Measurements from ENCODE around the gene MCC. TPM values are rescaled to one million over a fixed set of nuclear protein-coding genes. Genes with fewer than 3 reads are reported as not detected.

The MCC gene
- total RNA-seq, 1 experiment from 2014 or later = 7.6 TPM

DNA sequence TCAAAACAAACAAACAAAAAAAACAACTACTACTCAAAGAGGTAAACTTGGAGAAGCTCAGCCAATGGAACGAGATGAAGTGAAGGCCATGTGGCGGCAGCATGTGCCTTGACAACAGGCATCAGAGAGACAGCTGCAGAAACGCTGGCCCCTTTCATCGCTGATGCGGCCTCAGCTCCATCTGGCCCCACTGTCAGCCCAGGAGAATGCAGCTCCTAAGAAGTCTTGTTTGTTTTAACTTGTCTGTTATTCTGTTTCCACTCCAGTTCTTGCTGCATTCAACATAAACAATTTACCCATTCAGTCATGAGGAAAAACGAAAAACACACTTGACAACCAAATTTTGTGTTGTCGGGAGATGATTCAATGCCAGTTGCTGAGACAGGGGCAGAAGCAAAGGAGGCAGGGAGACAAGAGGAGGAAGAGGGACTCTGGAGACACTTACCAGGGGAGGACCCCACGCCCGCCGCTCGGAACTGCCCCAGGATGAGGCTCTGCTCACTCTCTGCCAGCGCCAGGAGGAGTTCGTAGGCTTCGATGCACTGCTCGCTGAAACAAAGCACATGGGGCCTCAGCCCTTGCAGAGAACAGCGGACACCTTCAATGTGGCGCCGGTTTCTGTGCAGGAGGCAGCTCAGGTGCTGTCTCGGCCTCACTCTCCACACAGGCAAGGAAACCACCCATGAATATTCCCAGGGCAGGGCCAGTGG is 420.5 kb downstream of the MCC start:
- H3T11ph ChIP-seq (ENCODE audit: low read length) = no peak overlapping the region
- DNase-seq = peak; percentile 24
- no peaks in the 10 kb centered on the region for H3K9me3 ChIP-seq (ENCODE audit: control insufficient read depth, low read depth, low read length)
- no peak overlapping the region for H2BK12ac ChIP-seq (ENCODE audit: insufficient read length, low read depth, low read length)
- no peak overlapping the region for H4K5ac ChIP-seq (ENCODE audit: insufficient read length, low read depth, low read length)
- H2BK5ac ChIP-seq (ENCODE audit: insufficient read length, low read length) = no peak overlapping the region
- H3K4me1 Mint-ChIP-seq = peaks cover 32 to 43% of the 10 kb centered on the region in 2 experiments
- H3K27ac Mint-ChIP-seq = no peak overlapping the region
- no peak overlapping the region for H3K4me2 ChIP-seq (ENCODE audit: insufficient read depth, insufficient read length, low read length)
- no peak overlapping the region for H3K23ac ChIP-seq (ENCODE audit: insufficient read length, low read depth, low read length)
- H3K79me1 ChIP-seq (ENCODE audit: insufficient read depth, low read depth, low read length, poor library complexity, severe bottlenecking) = no peaks in the 10 kb centered on the region
- no peak overlapping the region for H4K91ac ChIP-seq (ENCODE audit: insufficient read length, low read depth, low read length)
- H3K79me2 ChIP-seq (ENCODE audit: insufficient read depth, low read length) = no peaks in the 10 kb centered on the region
- H3K9ac ChIP-seq (ENCODE audit: extremely low read depth, insufficient read length, low read length) = no peak overlapping the region
- H4K20me1 ChIP-seq (ENCODE audit: control insufficient read depth, insufficient read depth, insufficient read length) = no peaks in the 10 kb centered on the region
- no peak overlapping the region for H2BK20ac ChIP-seq (ENCODE audit: low read depth, low read length, poor library complexity, severe bottlenecking)
- H3K36me3 Mint-ChIP-seq (ENCODE audit: insufficient read depth in 1 of 3, low read depth in 3 of 3) = peaks cover 6 to 24% (median 8%) of the 10 kb centered on the region in 3 experiments; a peak in 6 of 7 replicates
- peak overlapping the region; percentile 23; the same call in 1 of the 2 replicates for H3K14ac ChIP-seq (ENCODE audit: insufficient read depth, low read length)
- H2BK120ac ChIP-seq (ENCODE audit: low read depth, low read length, poor library complexity, severe bottlenecking) = no peak overlapping the region
- H3K23me2 ChIP-seq (ENCODE audit: insufficient read length, low read depth, low read length, poor library complexity, severe bottlenecking) = no peaks in the 10 kb centered on the region
- H3K27me3 Mint-ChIP-seq (ENCODE audit: low read depth) = peaks cover 21% of the 10 kb centered on the region
- H2BK15ac ChIP-seq (ENCODE audit: low read depth, low read length) = no peak overlapping the region
- H3K27me3 ChIP-seq (ENCODE audit: insufficient read depth, low read length) = no peaks in the 10 kb centered on the region
- no peak overlapping the region for H3K4me3 Mint-ChIP-seq
- H3K4me1 ChIP-seq (ENCODE audit: insufficient read depth, low read length) = peaks cover 8% of the 10 kb centered on the region; the same call in 1 of the 2 replicates
- no peaks in the 10 kb centered on the region for H3K9me3 Mint-ChIP-seq
- H2AK5ac ChIP-seq (ENCODE audit: insufficient read length, low read length) = no peak overlapping the region
- H3K27ac ChIP-seq (ENCODE audit: insufficient read length, low read depth, low read length) = no peak overlapping the region
- H3K18ac ChIP-seq (ENCODE audit: insufficient read length, low read depth, low read length) = no peak overlapping the region
- H3K4ac ChIP-seq (ENCODE audit: low read depth, low read length) = no peak overlapping the region
- WGBS (ENCODE audit: extremely low coverage, insufficient read length, low lambda C conversion rate) = no CpG with 5 or more reads among the region's 19 CpGs
- TF ChIP-seq, protein P1, sequence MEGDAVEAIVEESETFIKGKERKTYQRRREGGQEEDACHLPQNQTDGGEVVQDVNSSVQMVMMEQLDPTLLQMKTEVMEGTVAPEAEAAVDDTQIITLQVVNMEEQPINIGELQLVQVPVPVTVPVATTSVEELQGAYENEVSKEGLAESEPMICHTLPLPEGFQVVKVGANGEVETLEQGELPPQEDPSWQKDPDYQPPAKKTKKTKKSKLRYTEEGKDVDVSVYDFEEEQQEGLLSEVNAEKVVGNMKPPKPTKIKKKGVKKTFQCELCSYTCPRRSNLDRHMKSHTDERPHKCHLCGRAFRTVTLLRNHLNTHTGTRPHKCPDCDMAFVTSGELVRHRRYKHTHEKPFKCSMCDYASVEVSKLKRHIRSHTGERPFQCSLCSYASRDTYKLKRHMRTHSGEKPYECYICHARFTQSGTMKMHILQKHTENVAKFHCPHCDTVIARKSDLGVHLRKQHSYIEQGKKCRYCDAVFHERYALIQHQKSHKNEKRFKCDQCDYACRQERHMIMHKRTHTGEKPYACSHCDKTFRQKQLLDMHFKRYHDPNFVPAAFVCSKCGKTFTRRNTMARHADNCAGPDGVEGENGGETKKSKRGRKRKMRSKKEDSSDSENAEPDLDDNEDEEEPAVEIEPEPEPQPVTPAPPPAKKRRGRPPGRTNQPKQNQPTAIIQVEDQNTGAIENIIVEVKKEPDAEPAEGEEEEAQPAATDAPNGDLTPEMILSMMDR (conservative IDR thresholded peaks at IDR 0.05) = no peak
- no peak overlapping the region for H2AFZ ChIP-seq (ENCODE audit: low read length)
- no peak overlapping the region for H4K8ac ChIP-seq (replicated peaks; ENCODE audit: insufficient read length, low read depth, low read length)
- no peak overlapping the region for H3K56ac ChIP-seq (ENCODE audit: insufficient read length, low read depth, low read length)

All from H9 (cell line).